Measurements from ENCODE around the gene SLC8A1.

SLC8A1 gene

GRCh38 chr2:40403233-40403836 lies 48.6 kb downstream of the SLC8A1 start:
- H3K9me3 ChIP-seq (ENCODE audit: severe bottlenecking): no peaks in the 10 kb centered on the region
- H3K27me3 ChIP-seq (ENCODE audit: insufficient read depth, low read depth, severe bottlenecking): no peaks in the 10 kb centered on the region
- no peak overlapping the region for H3K27ac ChIP-seq

GRCh38 chr2:40401896-40402295 lies 50.0 kb downstream of the SLC8A1 start:
- no peak for DNase-seq
- H3K27me3 ChIP-seq (ENCODE audit: insufficient read depth, low read depth, severe bottlenecking): no peaks in the 10 kb centered on the region
- H3K9me3 ChIP-seq (ENCODE audit: severe bottlenecking): no peaks in the 10 kb centered on the region
- no peak for TF ChIP-seq CTCF (IDR thresholded peaks at IDR 0.05; ENCODE audit: low read depth, low read length)
- H3K4me3 ChIP-seq (ENCODE audit: low read depth, low read length): no peak overlapping the region
- H3K27ac ChIP-seq: no peak overlapping the region
- H3K36me3 ChIP-seq: no peaks in the 10 kb centered on the region

More at GRCh38 chr2:40403233-40403836, 48.6 kb downstream of the SLC8A1 start:
- no peaks in the 10 kb centered on the region for H3K36me3 ChIP-seq
- H3K4me3 ChIP-seq (ENCODE audit: low read depth, low read length): no peak overlapping the region
- no peak for DNase-seq
- TF ChIP-seq CTCF (IDR thresholded peaks at IDR 0.05; ENCODE audit: low read depth, low read length): no peak

GRCh38 chr2:40400336-40400953 lies 51.4 kb downstream of the SLC8A1 start:
- Histone ChIP-seq H3K27me3 (ENCODE audit: insufficient read depth, low read depth, severe bottlenecking) (no peaks in the 10 kb centered on the region), H3K27ac (no peak overlapping the region), H3K4me3 (ENCODE audit: low read depth, low read length) (no peak overlapping the region), H3K9me3 (ENCODE audit: severe bottlenecking) (no peaks in the 10 kb centered on the region), H3K36me3 (no peaks in the 10 kb centered on the region)
- no peak for TF ChIP-seq CTCF (IDR thresholded peaks at IDR 0.05; ENCODE audit: low read depth, low read length)
- DNase-seq: no peak

GRCh38 chr2:40397765-40398164 lies 54.1 kb downstream of the SLC8A1 start:
- H3K36me3 ChIP-seq: no peaks in the 10 kb centered on the region
- H3K27me3 ChIP-seq (ENCODE audit: insufficient read depth, low read depth, severe bottlenecking): no peaks in the 10 kb centered on the region
- H3K4me3 ChIP-seq (ENCODE audit: low read depth, low read length): no peak overlapping the region
- H3K9me3 ChIP-seq (ENCODE audit: severe bottlenecking): no peaks in the 10 kb centered on the region
- TF ChIP-seq CTCF (IDR thresholded peaks at IDR 0.05; ENCODE audit: low read depth, low read length): no peak
- DNase-seq: no peak
- no peak overlapping the region for H3K27ac ChIP-seq

GRCh38 chr2:40396124-40396523 lies 55.8 kb downstream of the SLC8A1 start:
- H3K36me3 ChIP-seq: no peaks in the 10 kb centered on the region

More at GRCh38 chr2:40396124-40396523, 55.8 kb downstream of the SLC8A1 start:
- Histone ChIP-seq H3K9me3 (ENCODE audit: severe bottlenecking) (no peaks in the 10 kb centered on the region), H3K4me3 (ENCODE audit: low read depth, low read length) (no peak overlapping the region), H3K27ac (no peak overlapping the region), H3K27me3 (ENCODE audit: insufficient read depth, low read depth, severe bottlenecking) (no peaks in the 10 kb centered on the region)
- DNase-seq: no peak
- TF ChIP-seq CTCF (IDR thresholded peaks at IDR 0.05; ENCODE audit: low read depth, low read length): no peak
